GM21447 (cell line): Measurements from ENCODE around the gene FGA.
"Not testable (repeated sequence)": the region's sequence is repeated elsewhere in the genome, so short reads cannot be mapped to it uniquely, and the experiment has no call there.

ENCODE experiments used
- ATAC-seq: cut with Tn5 transposase; IDR thresholded peaks from one replicate; pipeline ENCODE4 v1.9.1; 2021; ENCODE audit not compliant: unreplicated experiment

The FGA gene

GRCh38 chr4:154608361-154609252 is 18.1 kb upstream of the FGA start:
- no peak for ATAC-seq

- ATAC-seq: no peak
Measured at GRCh38 chr4:154606728-154607723, 16.5 kb upstream of the FGA start.

GRCh38 chr4:154604696-154605200 is 14.2 kb upstream of the FGA start:
- no peak for ATAC-seq

- no peak for ATAC-seq
Measured at GRCh38 chr4:154603033-154603943, 12.7 kb upstream of the FGA start.

GRCh38 chr4:154602404-154603020 is 12.0 kb upstream of the FGA start:
- no peak for ATAC-seq

GRCh38 chr4:154597798-154598774 is 7.5 kb upstream of the FGA start:
- ATAC-seq: no peak

GRCh38 chr4:154597281-154597680 is 6.7 kb upstream of the FGA start:
- ATAC-seq: not testable (repeated sequence)

- no peak for ATAC-seq
Measured at GRCh38 chr4:154595807-154596206, 5.3 kb upstream of the FGA start.

GRCh38 chr4:154594343-154594742 is 3.8 kb upstream of the FGA start:
- ATAC-seq: not testable (repeated sequence)

GRCh38 chr4:154593868-154594267 is 3.3 kb upstream of the FGA start:
- ATAC-seq: no peak

- no peak for ATAC-seq
Measured at GRCh38 chr4:154591890-154592289, 1.3 kb upstream of the FGA start.

GRCh38 chr4:154589296-154590197 is 995 bp downstream of the FGA start:
- no peak for ATAC-seq

- no peak for ATAC-seq
Measured at GRCh38 chr4:154588198-154588597, 2.3 kb downstream of the FGA start.

GRCh38 chr4:154586296-154587033 is 4.1 kb downstream of the FGA start:
- no peak for ATAC-seq

GRCh38 chr4:154585369-154586018 is 5.0 kb downstream of the FGA start:
- no peak for ATAC-seq

- ATAC-seq: no peak
Measured at GRCh38 chr4:154584259-154584658, 6.3 kb downstream of the FGA start.

GRCh38 chr4:154583677-154584076 is 6.9 kb downstream of the FGA start:
- ATAC-seq: no peak
